Aorta (tissue), 4 donors: ENCODE measurements around the gene OR4M1. TPM values are rescaled to one million over a fixed set of nuclear protein-coding genes. Genes with fewer than 3 reads are reported as not detected.

Source experiments
- polyA plus RNA-seq, 2 donors: library from polyadenylated mRNA; stranded (reverse); fragments of 200-250 nt; gene quantifications; one replicate each; pipeline ENCODE4 v1.2.3, GENCODE V29; 2013
- total RNA-seq, 2 donors: library from RNA; stranded (reverse); fragmentation: NEBNext Ultra II Directional; extraction: Animal tissue kit (Norgen Biotek cat#: 25700); gene quantifications; one replicate each; pipeline ENCODE4 v1.2.1, GENCODE V29; 2021
- donor health status: healthy with polysubstance abuse.
- donor health status: Bipolar disorder and iron deficiency.
- donor health status: DM: no; HTN: no; CAD: no.
- donor health status: DM: yes; HTN: yes; CAD: no.

OR4M1 gene
- total and polyA plus RNA-seq, 4 donors = not detected

Other genes starting within 250 kb of the OR4M1 start
- gene OR11H2, start 59.6 kb upstream of the OR4M1 start, total RNA-seq = not detected
- not detected for gene OR11H2, start 59.6 kb upstream of the OR4M1 start, polyA plus RNA-seq
- gene OR4Q3, start 29.9 kb upstream of the OR4M1 start, total RNA-seq = not detected
- gene OR4Q3, start 29.9 kb upstream of the OR4M1 start, polyA plus RNA-seq = not detected
- not detected for gene OR4N2, start 30.3 kb downstream of the OR4M1 start, total RNA-seq
- gene OR4N2, start 30.3 kb downstream of the OR4M1 start, polyA plus RNA-seq = not detected
- gene OR4K2, start 101.6 kb downstream of the OR4M1 start, total RNA-seq = not detected
- under 1 TPM in 1 of 2 donors, not detected in 1; 0.03 TPM for gene OR4K2, start 101.6 kb downstream of the OR4M1 start, polyA plus RNA-seq
- not detected for gene OR4K5, start 147.1 kb downstream of the OR4M1 start, total RNA-seq
- not detected for gene OR4K5, start 147.1 kb downstream of the OR4M1 start, polyA plus RNA-seq
- not detected for gene OR4K1, start 157.4 kb downstream of the OR4M1 start, total RNA-seq
- gene OR4K1, start 157.4 kb downstream of the OR4M1 start, polyA plus RNA-seq = under 1 TPM in 1 of 2 donors, not detected in 1; 0.50 TPM
- not detected for gene OR4K15, start 202.1 kb downstream of the OR4M1 start, total RNA-seq
- gene OR4K15, start 202.1 kb downstream of the OR4M1 start, polyA plus RNA-seq = not detected
- not detected for gene OR4Q2, start 228.7 kb downstream of the OR4M1 start, total RNA-seq
- gene OR4Q2, start 228.7 kb downstream of the OR4M1 start, polyA plus RNA-seq = not detected
- not detected for gene OR4K14, start 245.8 kb downstream of the OR4M1 start, total RNA-seq
- gene OR4K14, start 245.8 kb downstream of the OR4M1 start, polyA plus RNA-seq = not detected